ENCODE measurements around the gene CHRM4. TPM values are rescaled to one million over a fixed set of nuclear protein-coding genes. Genes with fewer than 3 reads are reported as not detected.

Gene CHRM4
- polyA plus RNA-seq, 1 experiment: not detected

GRCh38 chr11:46351606-46352005, 40.0 kb downstream of the CHRM4 start:
- ChIA-PET CTCF (interaction anchor here (0.5 to 2.7 kb wide), 7 partner anchors 9 to 229 kb away, joined by 3 to 10 read pairs (median 4); no protein-coding TSS in a partner anchor), POLR2A (no interaction called here)
- no peak overlapping the region for H3K4me3 ChIP-seq (ENCODE audit: low read depth, low read length)
- TF ChIP-seq CTCF (IDR thresholded peaks at IDR 0.05; ENCODE audit: low read depth, low read length): no peak
- no peak for DNase-seq (ENCODE audit: low read depth, low spot score)
- no peaks in the 10 kb centered on the region; the same call in 1 of the 2 replicates for H3K9me3 ChIP-seq (ENCODE audit: control insufficient read depth, insufficient read depth, low read length)
- no peak overlapping the region for H3K27ac ChIP-seq (ENCODE audit: low read depth, low read length)
- no peaks in the 10 kb centered on the region for H3K27me3 ChIP-seq (ENCODE audit: control insufficient read depth, insufficient read depth, low read length)

- POLR2A ChIA-PET: no interaction called here
- Histone ChIP-seq H3K27me3 (ENCODE audit: control insufficient read depth, insufficient read depth, low read length) (no peaks in the 10 kb centered on the region), H3K27ac (ENCODE audit: low read depth, low read length) (no peak overlapping the region), H3K9me3 (ENCODE audit: control insufficient read depth, insufficient read depth, low read length) (no peaks in the 10 kb centered on the region; the same call in 1 of the 2 replicates), H3K4me3 (ENCODE audit: low read depth, low read length) (no peak overlapping the region)
- CTCF ChIA-PET: interaction anchor here (1.5 to 2.7 kb wide), 3 partner anchors 10 to 38 kb away, joined by 3 to 10 read pairs (median 9); no protein-coding TSS in a partner anchor
- DNase-seq (ENCODE audit: low read depth, low spot score): no peak
- no peak for TF ChIP-seq CTCF (IDR thresholded peaks at IDR 0.05; ENCODE audit: low read depth, low read length)
Measured at GRCh38 chr11:46351148-46351547, 40.4 kb downstream of the CHRM4 start.

DNA sequence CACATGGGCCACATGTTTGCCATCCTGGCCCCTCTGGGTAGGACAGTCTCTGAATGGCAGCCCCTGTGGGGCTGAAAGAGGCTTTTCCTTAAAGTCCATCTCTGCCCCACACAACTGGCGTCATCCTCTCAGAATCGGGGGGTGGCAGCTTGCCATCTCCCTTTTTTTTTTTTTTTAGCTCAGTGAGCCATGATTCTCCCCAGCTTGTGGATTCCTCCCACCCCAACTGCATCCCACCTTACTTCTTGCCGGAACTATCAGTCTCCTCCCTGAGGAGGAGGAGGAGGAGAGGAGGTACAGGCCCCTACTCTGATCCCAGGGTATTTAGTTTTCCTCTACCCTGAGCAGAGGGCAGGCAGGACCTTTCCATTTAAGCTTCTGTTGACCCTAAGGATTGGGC, 40.9 kb downstream of the CHRM4 start:
- POLR2A ChIA-PET: no interaction called here
- no peak overlapping the region for H3K27ac ChIP-seq (ENCODE audit: low read depth, low read length)
- no peaks in the 10 kb centered on the region; the same call in 1 of the 2 replicates for H3K9me3 ChIP-seq (ENCODE audit: control insufficient read depth, insufficient read depth, low read length)
- CTCF ChIA-PET: interaction anchor here (1.5 to 2.7 kb wide), 3 partner anchors 10 to 42 kb away, joined by 3 to 9 read pairs (median 4); no protein-coding TSS in a partner anchor
- H3K4me3 ChIP-seq (ENCODE audit: low read depth, low read length): no peak overlapping the region
- H3K27me3 ChIP-seq (ENCODE audit: control insufficient read depth, insufficient read depth, low read length): no peaks in the 10 kb centered on the region
- DNase-seq (ENCODE audit: low read depth, low spot score): no peak
- TF ChIP-seq CTCF (IDR thresholded peaks at IDR 0.05; ENCODE audit: low read depth, low read length): no peak

DNA sequence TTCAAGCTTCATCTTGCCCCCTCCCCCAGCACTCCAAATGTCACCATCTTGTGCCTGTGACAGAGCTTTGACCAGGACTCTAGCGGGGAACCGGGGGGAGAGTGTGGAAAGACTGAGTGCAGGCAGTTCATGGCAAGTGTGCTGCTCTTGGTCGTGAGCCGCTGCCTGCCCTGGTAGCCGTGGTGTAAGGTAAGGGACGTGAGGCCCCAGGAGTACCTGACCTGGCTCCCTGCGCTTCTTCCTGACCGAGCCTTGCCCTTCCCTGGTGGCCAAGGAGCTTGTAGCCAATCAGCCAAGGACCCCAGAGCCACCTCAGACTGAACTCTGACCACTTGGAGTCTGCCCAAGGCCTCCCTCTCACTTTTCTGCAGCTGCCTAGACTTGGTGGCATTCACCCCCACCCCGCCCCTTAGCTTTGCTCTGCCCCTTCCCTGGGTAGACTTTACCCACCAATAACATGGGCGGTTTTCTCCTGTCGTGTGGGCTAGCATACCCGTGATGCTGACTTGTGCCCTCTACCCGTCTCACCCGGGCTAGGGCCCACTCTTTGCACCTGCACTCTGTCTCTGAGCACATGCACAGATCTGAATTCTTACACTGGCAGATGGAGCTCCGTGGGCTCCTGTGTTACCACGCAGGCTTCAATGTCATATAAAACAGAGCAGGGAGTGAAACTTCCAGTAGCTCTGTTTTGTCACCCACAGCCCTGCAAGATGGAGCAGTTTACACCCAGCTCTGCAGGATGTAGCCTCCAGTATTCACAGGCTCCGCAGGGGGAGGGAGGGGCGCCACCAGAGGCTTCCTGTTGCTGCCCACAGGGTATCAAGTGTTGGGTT, 42.8 kb downstream of the CHRM4 start:
- no peak for DNase-seq (ENCODE audit: low read depth, low spot score)
- no peak for TF ChIP-seq CTCF (IDR thresholded peaks at IDR 0.05; ENCODE audit: low read depth, low read length)
- H3K4me3 ChIP-seq (ENCODE audit: low read depth, low read length): peak overlapping the region; percentile 90
- CTCF ChIA-PET: interaction anchor here (0.6 to 2.3 kb wide), 6 partner anchors 20 to 111 kb away, joined by 3 to 11 read pairs (median 4); no protein-coding TSS in a partner anchor
- H3K9me3 ChIP-seq (ENCODE audit: control insufficient read depth, insufficient read depth, low read length): no peaks in the 10 kb centered on the region; the same call in 1 of the 2 replicates
- H3K27me3 ChIP-seq (ENCODE audit: control insufficient read depth, insufficient read depth, low read length): no peaks in the 10 kb centered on the region
- H3K27ac ChIP-seq (ENCODE audit: low read depth, low read length): no peak overlapping the region
- POLR2A ChIA-PET: interaction anchor here (1.1 kb wide), 1 partner anchor 18 kb away, joined by 4 read pairs; no protein-coding TSS in a partner anchor
